ENCODE measurements around the gene DFFB. TPM values are rescaled to one million over a fixed set of nuclear protein-coding genes. Genes with fewer than 3 reads are reported as not detected.

DFFB gene
- total and polyA plus RNA-seq, 2 of the 13 experiments (the other 11 are each of a cell fraction or from before 2014, with no cell fraction given): 4.6 to 9.3 TPM

DNA sequence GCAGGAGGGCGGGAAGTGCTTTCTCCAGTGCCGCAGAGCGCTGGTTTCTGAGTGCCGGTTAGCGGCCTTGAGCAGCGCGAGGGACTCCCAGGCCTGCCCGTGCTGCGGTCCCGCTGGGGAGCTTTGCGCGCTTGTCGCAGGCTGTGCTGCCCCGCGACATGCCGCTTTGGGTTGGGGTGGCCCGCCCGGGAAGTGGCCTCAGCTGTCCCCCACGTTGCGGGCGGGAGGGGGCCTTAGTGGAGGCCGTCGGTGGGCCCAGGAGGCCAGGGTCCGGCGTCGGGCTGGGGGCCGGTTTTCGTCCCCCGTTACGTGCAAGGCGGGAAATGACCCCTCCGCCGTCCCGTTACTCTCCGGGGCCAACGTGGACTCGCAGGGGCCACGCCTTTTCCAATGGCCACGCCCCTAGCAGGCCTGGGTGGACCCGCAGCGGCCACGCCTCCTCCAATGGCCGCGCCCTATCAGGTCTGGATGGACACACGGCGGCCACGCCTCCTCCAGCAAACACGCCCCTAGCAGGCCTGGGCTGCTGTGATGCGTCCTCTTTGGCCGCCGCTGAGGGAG is 43.8 kb downstream of the DFFB start (continued):
- TF ChIP-seq, protein P1, sequence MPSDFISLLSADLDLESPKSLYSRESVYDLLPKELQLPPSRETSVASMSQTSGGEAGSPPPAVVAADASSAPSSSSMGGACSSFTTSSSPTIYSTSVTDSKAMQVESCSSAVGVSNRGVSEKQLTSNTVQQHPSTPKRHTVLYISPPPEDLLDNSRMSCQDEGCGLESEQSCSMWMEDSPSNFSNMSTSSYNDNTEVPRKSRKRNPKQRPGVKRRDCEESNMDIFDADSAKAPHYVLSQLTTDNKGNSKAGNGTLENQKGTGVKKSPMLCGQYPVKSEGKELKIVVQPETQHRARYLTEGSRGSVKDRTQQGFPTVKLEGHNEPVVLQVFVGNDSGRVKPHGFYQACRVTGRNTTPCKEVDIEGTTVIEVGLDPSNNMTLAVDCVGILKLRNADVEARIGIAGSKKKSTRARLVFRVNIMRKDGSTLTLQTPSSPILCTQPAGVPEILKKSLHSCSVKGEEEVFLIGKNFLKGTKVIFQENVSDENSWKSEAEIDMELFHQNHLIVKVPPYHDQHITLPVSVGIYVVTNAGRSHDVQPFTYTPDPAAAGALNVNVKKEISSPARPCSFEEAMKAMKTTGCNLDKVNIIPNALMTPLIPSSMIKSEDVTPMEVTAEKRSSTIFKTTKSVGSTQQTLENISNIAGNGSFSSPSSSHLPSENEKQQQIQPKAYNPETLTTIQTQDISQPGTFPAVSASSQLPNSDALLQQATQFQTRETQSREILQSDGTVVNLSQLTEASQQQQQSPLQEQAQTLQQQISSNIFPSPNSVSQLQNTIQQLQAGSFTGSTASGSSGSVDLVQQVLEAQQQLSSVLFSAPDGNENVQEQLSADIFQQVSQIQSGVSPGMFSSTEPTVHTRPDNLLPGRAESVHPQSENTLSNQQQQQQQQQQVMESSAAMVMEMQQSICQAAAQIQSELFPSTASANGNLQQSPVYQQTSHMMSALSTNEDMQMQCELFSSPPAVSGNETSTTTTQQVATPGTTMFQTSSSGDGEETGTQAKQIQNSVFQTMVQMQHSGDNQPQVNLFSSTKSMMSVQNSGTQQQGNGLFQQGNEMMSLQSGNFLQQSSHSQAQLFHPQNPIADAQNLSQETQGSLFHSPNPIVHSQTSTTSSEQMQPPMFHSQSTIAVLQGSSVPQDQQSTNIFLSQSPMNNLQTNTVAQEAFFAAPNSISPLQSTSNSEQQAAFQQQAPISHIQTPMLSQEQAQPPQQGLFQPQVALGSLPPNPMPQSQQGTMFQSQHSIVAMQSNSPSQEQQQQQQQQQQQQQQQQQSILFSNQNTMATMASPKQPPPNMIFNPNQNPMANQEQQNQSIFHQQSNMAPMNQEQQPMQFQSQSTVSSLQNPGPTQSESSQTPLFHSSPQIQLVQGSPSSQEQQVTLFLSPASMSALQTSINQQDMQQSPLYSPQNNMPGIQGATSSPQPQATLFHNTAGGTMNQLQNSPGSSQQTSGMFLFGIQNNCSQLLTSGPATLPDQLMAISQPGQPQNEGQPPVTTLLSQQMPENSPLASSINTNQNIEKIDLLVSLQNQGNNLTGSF (CRISPR knock-in tag; IDR thresholded peaks at IDR 0.05): no peak
- TF ChIP-seq MAZ (IDR thresholded peaks at IDR 0.05; ENCODE audit: borderline replicate concordance, low read depth, low read length): no peak
- 0 out of 2 replicates have a peak, but pooled peaks have one; percentile 5 for TF ChIP-seq MAZ (CRISPR knock-in tag; IDR thresholded peaks at IDR 0.05; ENCODE audit: low read depth)
- TF ChIP-seq ZNF441 (CRISPR knock-in tag; IDR thresholded peaks at IDR 0.05; ENCODE audit: borderline replicate concordance): peak; percentile 61; the same call in 1 of the 2 replicates
- TF ChIP-seq, protein P2, sequence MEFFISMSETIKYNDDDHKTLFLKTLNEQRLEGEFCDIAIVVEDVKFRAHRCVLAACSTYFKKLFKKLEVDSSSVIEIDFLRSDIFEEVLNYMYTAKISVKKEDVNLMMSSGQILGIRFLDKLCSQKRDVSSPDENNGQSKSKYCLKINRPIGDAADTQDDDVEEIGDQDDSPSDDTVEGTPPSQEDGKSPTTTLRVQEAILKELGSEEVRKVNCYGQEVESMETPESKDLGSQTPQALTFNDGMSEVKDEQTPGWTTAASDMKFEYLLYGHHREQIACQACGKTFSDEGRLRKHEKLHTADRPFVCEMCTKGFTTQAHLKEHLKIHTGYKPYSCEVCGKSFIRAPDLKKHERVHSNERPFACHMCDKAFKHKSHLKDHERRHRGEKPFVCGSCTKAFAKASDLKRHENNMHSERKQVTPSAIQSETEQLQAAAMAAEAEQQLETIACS (CRISPR knock-in tag; IDR thresholded peaks at IDR 0.05): no peak
- TF ChIP-seq NONO (IDR thresholded peaks at IDR 0.05): no peak
- TF ChIP-seq NONO (CRISPR knock-in tag; conservative IDR thresholded peaks at IDR 0.05): peak; percentile 87
- no peak for TF ChIP-seq U2AF2 (IDR thresholded peaks at IDR 0.05; ENCODE audit: low read depth, low read length)
- no peak for TF ChIP-seq ZNF12 (CRISPR knock-in tag; IDR thresholded peaks at IDR 0.05)
- TF ChIP-seq CCDC6 (CRISPR knock-in tag; IDR thresholded peaks at IDR 0.05): 0 out of 2 replicates have a peak, but pooled peaks have one; percentile 45
- TF ChIP-seq ZFP1 (CRISPR knock-in tag; IDR thresholded peaks at IDR 0.05): no peak
- TF ChIP-seq, protein P3, sequence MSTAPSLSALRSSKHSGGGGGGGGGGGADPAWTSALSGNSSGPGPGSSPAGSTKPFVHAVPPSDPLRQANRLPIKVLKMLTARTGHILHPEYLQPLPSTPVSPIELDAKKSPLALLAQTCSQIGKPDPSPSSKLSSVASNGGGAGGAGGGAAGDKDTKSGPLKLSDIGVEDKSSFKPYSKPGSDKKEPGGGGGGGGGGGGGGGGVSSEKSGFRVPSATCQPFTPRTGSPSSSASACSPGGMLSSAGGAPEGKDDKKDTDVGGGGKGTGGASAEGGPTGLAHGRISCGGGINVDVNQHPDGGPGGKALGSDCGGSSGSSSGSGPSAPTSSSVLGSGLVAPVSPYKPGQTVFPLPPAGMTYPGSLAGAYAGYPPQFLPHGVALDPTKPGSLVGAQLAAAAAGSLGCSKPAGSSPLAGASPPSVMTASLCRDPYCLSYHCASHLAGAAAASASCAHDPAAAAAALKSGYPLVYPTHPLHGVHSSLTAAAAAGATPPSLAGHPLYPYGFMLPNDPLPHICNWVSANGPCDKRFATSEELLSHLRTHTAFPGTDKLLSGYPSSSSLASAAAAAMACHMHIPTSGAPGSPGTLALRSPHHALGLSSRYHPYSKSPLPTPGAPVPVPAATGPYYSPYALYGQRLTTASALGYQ (CRISPR knock-in tag; IDR thresholded peaks at IDR 0.05): no peak
- TF ChIP-seq, protein P4, sequence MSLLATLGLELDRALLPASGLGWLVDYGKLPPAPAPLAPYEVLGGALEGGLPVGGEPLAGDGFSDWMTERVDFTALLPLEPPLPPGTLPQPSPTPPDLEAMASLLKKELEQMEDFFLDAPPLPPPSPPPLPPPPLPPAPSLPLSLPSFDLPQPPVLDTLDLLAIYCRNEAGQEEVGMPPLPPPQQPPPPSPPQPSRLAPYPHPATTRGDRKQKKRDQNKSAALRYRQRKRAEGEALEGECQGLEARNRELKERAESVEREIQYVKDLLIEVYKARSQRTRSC (CRISPR knock-in tag; IDR thresholded peaks at IDR 0.05; ENCODE audit: low read depth): no peak
- TF ChIP-seq, protein P5, sequence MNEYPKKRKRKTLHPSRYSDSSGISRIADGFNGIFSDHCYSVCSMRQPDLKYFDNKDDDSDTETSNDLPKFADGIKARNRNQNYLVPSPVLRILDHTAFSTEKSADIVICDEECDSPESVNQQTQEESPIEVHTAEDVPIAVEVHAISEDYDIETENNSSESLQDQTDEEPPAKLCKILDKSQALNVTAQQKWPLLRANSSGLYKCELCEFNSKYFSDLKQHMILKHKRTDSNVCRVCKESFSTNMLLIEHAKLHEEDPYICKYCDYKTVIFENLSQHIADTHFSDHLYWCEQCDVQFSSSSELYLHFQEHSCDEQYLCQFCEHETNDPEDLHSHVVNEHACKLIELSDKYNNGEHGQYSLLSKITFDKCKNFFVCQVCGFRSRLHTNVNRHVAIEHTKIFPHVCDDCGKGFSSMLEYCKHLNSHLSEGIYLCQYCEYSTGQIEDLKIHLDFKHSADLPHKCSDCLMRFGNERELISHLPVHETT (CRISPR knock-in tag; conservative IDR thresholded peaks at IDR 0.05): 0 out of 2 replicates have a peak, but pooled peaks have one; percentile 57
- TF ChIP-seq ZNF557 (CRISPR knock-in tag; IDR thresholded peaks at IDR 0.05): no peak
- no peak for TF ChIP-seq NPAS2 (CRISPR knock-in tag; IDR thresholded peaks at IDR 0.05; ENCODE audit: borderline replicate concordance)
- TF ChIP-seq KLF9 (CRISPR knock-in tag; IDR thresholded peaks at IDR 0.05; ENCODE audit: low read depth): 0 out of 2 replicates have a peak, but pooled peaks have one; percentile 58
- TF ChIP-seq MYC (CRISPR knock-in tag; IDR thresholded peaks at IDR 0.05; ENCODE audit: borderline replicate concordance): peak; percentile 72
- TF ChIP-seq KMT2B (CRISPR knock-in tag; IDR thresholded peaks at IDR 0.05): no peak
- TF ChIP-seq ZNF251 (CRISPR knock-in tag; IDR thresholded peaks at IDR 0.05): no peak
- TF ChIP-seq ZNF652 (CRISPR knock-in tag; IDR thresholded peaks at IDR 0.05; ENCODE audit: borderline replicate concordance, low read depth): no peak

All from HepG2 (cell line).